ENCODE results near the gene SERPINA9. TPM values are rescaled to one million over a fixed set of nuclear protein-coding genes. Genes with fewer than 3 reads are reported as not detected.
"Not testable (repeated sequence)": the region's sequence is repeated elsewhere in the genome, so short reads cannot be mapped to it uniquely, and the experiment has no call there.

The SERPINA9 gene
- total RNA-seq, 1 donor from 2014 or later: not detected

DNA sequence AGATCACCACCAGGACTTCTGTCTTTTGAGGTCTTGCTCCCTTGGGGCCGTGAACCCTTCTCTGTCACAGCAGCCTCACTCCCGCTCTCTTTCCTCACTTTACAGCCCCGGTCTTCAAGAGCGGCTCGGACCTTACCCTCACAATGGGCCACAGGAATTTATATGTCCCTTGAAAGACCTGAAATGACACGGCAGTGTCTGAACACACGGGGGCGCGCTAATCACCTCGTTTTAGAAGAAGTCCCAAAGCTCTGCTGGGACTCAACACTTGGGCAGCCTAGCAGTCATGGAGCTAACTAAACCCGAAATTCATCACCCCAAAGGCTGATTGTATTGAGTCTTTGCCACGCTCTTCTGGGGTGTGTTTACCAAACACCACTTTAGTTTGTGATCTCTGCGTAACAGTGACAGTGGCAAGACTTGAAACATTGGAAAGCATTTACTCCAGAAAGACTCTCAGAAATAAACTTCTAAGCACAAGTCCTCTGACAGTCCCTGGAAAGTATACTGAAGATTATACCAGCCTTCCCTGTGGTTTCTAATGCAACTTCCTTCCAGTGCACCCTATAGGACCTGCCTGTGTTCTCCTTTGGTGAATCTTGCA is 52.4 kb downstream of the SERPINA9 start:
- Histone ChIP-seq H3K36me3 (no peaks in the 10 kb centered on the region), H3K9me3 (no peaks in the 10 kb centered on the region), H3K27me3 (no peaks in the 10 kb centered on the region), H3K4me3 (no peak overlapping the region), H3K4me1 (no peaks in the 10 kb centered on the region), H3K27ac (no peak overlapping the region)
- peak in 1 of 2 donors; percentile 68 for DNase-seq (ENCODE audit: low spot score in 2 of 2)
- intact Hi-C loops (cut with DNase I): no loop called here
- TF ChIP-seq, protein P1, sequence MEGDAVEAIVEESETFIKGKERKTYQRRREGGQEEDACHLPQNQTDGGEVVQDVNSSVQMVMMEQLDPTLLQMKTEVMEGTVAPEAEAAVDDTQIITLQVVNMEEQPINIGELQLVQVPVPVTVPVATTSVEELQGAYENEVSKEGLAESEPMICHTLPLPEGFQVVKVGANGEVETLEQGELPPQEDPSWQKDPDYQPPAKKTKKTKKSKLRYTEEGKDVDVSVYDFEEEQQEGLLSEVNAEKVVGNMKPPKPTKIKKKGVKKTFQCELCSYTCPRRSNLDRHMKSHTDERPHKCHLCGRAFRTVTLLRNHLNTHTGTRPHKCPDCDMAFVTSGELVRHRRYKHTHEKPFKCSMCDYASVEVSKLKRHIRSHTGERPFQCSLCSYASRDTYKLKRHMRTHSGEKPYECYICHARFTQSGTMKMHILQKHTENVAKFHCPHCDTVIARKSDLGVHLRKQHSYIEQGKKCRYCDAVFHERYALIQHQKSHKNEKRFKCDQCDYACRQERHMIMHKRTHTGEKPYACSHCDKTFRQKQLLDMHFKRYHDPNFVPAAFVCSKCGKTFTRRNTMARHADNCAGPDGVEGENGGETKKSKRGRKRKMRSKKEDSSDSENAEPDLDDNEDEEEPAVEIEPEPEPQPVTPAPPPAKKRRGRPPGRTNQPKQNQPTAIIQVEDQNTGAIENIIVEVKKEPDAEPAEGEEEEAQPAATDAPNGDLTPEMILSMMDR (IDR thresholded peaks at IDR 0.05): peak in 2 of 3 experiments; percentile 15 to 51

- Histone ChIP-seq H3K9me3 (no peaks in the 10 kb centered on the region), H3K4me3 (no peak overlapping the region), H3K4me1 (no peaks in the 10 kb centered on the region), H3K36me3 (no peaks in the 10 kb centered on the region), H3K27me3 (no peaks in the 10 kb centered on the region), H3K27ac (no peak overlapping the region)
- TF ChIP-seq, protein P1 (IDR thresholded peaks at IDR 0.05): no peak
- intact Hi-C loops (cut with DNase I): no loop called here
- no peak for DNase-seq (ENCODE audit: low spot score in 2 of 2)
Measured at GRCh38 chr14:94421316-94421715, 54.7 kb downstream of the SERPINA9 start.

GRCh38 chr14:94417497-94418205 is 58.3 kb downstream of the SERPINA9 start:
- intact Hi-C loops (cut with DNase I); DNase-seq (ENCODE audit: low spot score in 2 of 2); H3K36me3 ChIP-seq; H3K4me1 ChIP-seq; H3K27ac ChIP-seq; H3K4me3 ChIP-seq; H3K9me3 ChIP-seq; H3K27me3 ChIP-seq: not testable (repeated sequence)

Other genes with a start within 250 kb of the SERPINA9 start
- gene SERPINA10, start 182.9 kb downstream of the SERPINA9 start, total RNA-seq: not detected
- not detected for gene SERPINA6, start 152.9 kb downstream of the SERPINA9 start, total RNA-seq
- not detected for gene SERPINA2, start 109.5 kb downstream of the SERPINA9 start, total RNA-seq
- 34.3 TPM for gene SERPINA1, start 87.6 kb downstream of the SERPINA9 start, total RNA-seq
- not detected for gene SERPINA11, start 23.4 kb downstream of the SERPINA9 start, total RNA-seq
- not detected for gene SERPINA12, start 33.3 kb upstream of the SERPINA9 start, total RNA-seq
- not detected for gene SERPINA4, start 85.2 kb upstream of the SERPINA9 start, total RNA-seq
- gene SERPINA5, start 105.2 kb upstream of the SERPINA9 start, total RNA-seq: 4.3 TPM
- gene SERPINA3, start 136.2 kb upstream of the SERPINA9 start, total RNA-seq: 207 TPM